Heart left ventricle (tissue), 16 donors: Measurements from ENCODE around the gene RGS6. TPM values are rescaled to one million over a fixed set of nuclear protein-coding genes. Genes with fewer than 3 reads are reported as not detected.
A peak's percentile ranks its signal among the peaks of the same experiment; 100 is the strongest.

ENCODE experiments used
- ATAC-seq, 4 donors: fragments of 200-7000 bp; cut with Tn5 transposase; one replicate each; pipeline ENCODE4 v1.9.1; 2020 to 2022; ENCODE audit warnings: moderate library complexity in 4 of 4, mild to moderate bottlenecking in 3 of 4, moderate number of reproducible peaks in 1 of 4
- DNase-seq, 5 donors: peaks; one replicate each; pipeline ENCODE4 v3.0.0-alpha.2; 2020
- H3K27ac ChIP-seq, 12 donors: fragments of 200-600 bp; sonication (generic) in 4 of 12; one replicate each; pipeline versions ENCODE4 v1.5.0 to v1.8.0; 2016 to 2022; ENCODE audit warnings: mild to moderate bottlenecking in 2 of 12
- H3K27me3 ChIP-seq, 9 donors: fragments of 200-600 bp; sonication (generic) in 2 of 9; one replicate each; pipeline versions ENCODE4 v1.5.1 to v1.8.0; 2016 to 2022; ENCODE audit warnings: mild to moderate bottlenecking in 3 of 9
- H3K36me3 ChIP-seq, 9 donors: fragments of 200-600 bp; sonication (generic) in 2 of 9; one replicate each; pipeline versions ENCODE4 v1.5.0 to v1.8.0; 2018 to 2022; ENCODE audit warnings: mild to moderate bottlenecking in 2 of 9
- H3K4me1 ChIP-seq, 12 donors: fragments of 200-600 bp; sonication (generic) in 4 of 12; one replicate each; pipeline versions ENCODE4 v1.5.0 to v1.8.0; 2016 to 2022; ENCODE audit warnings: mild to moderate bottlenecking in 3 of 12
- H3K4me3 ChIP-seq, 12 donors: fragments of 200-600 bp; sonication (generic) in 4 of 12; one replicate each; pipeline versions ENCODE4 v1.5.0 to v1.8.0; 2017 to 2022; ENCODE audit warnings: mild to moderate bottlenecking in 9 of 12, moderate library complexity in 4 of 12
- H3K9me3 ChIP-seq, 12 donors: fragments of 200-600 bp; sonication (generic) in 4 of 12; one replicate each; pipeline versions ENCODE4 v1.5.0 to v1.8.0; 2016 to 2022; ENCODE audit warnings: mild to moderate bottlenecking in 1 of 12
- POLR2A ChIP-seq, 2 donors: fragments of 450-650 bp; IDR thresholded peaks; one replicate each; pipeline ENCODE4 v1.6.1; 2017; ENCODE audit warnings: antibody characterized with exemption in 2 of 2, mild to moderate bottlenecking in 2 of 2, moderate library complexity in 2 of 2
- WGBS, 4 donors: extraction: QIAGEN DNeasy Blood & Tissue Kit in 2 of 4; methylation state at CpG; one replicate each; pipeline versions ENCODE4 v1.1.5 to v1.1.7; 2013 to 2018; 5-methylcytosine and 5-hydroxymethylcytosine counted together
- intact Hi-C, 10 donors: fragments of 100-400 bp; cut with DNase I; formaldehyde crosslinking; loops; one replicate each; pipeline versions ENCODE4 v1.11.1 to v1.14.2; 2022
- polyA plus RNA-seq, 2 donors: library from polyadenylated mRNA; stranded (reverse); fragments of 200-250 nt; gene quantifications; one replicate each; pipeline ENCODE4 v1.2.3, GENCODE V29; 2013
- total RNA-seq, 9 donors: library from RNA; depleted of rRNA in 2 of 9; stranded (reverse); fragments of >200 nt in 2 of 9; fragmentation: NEBNext Ultra II Directional in 3 of 9; extraction: Animal tissue kit (Norgen Biotek cat#: 25700) in 3 of 9; gene quantifications; one replicate each; pipeline versions ENCODE4 v1.1.0 to v1.2.4, GENCODE V29; 2016 to 2023
- TF ChIP-seq, protein P1 (sequence below), 12 donors: fragments of 200-600 bp; sonication (generic) in 4 of 12; IDR thresholded peaks; one replicate each; pipeline versions ENCODE4 v1.5.0 to v1.8.0; 2018 to 2022; ENCODE audit warnings: antibody characterized with exemption in 12 of 12, mild to moderate bottlenecking in 5 of 12
- donor health status: ischemic (EF 13 %, LVEDD 7.1; RV severe dilation, severe dysfunction).
- donor health status: healthy with polysubstance abuse.
- donor health status: DM: no; HTN: yes; CAD: no.
- donor health status: DM: no; HTN: no; CAD: no.
- donor health status: ischemic (EF 25% LVEDD 6.9; RV normal size, moderate dysfunction).
- donor health status: ischemic (EF 25% LVEDD 5.7; RV mildly dilated, moderate dysfunction).
- donor health status: healthy.
- donor health status: DM: yes; HTN: yes; CAD: no.
- donor health status: ischemic (EF 35%, LVEDD 5.7; RV mildly dilated, moderate dysfunction).
- donor health status: nonischemic (EF 11% LVEDD 7.7; RV severe dilation, severe dysfunction).
- donor health status: DM: yes; HTN: yes; CAD: no.
- donor health status: PGD.
- donor health status: ischemic (EF 29% LVEDD 5.4; RV normal size, mild dysfunction).
- donor health status: nonischemic (EF 23%, LVEDD 6.1; RV moderate dilation, normal function).

Gene RGS6
- total and polyA plus RNA-seq, 11 donors = 1.3 to 25.4 (median 15.1) TPM

DNA sequence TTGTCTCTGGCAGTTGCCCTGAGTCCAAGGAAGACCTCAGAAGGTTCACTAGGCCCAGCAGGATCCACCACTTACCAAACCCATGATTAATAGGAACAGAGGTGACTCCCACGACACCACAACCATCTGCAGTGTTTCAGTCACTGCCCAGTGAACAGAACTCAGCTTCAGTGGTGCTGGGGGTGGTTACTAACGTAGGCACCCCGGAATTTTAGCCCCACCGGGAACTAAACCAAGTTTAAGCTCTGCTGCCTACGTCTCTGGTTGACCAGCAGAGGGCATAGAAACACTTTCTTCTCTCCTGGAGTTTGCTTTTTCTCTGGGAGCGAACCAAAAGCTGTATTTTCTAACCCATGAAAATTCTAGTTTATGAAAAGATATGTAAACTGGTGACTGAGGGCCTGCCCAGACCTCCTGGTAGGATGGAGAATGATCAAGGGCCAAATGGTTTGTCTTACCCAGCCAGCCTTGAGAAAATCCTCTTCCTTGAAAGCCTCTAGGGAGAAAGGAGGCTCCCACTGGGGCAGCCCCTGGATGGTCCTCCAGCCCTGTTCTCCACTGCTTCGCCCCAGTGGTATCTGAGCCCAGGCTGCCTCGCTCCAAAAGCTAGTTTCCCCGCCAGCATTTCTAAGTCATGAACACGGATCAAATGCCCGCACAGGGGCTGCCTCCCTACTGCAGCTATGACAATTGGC is 581.9 kb downstream of the RGS6 start:
- WGBS, 4 donors = 56 to 64% (median 61%) methylated on average over 11 of the region's 11 CpGs
- H3K9me3 ChIP-seq = no peaks in the 10 kb centered on the region
- no peak for ATAC-seq
- H3K4me1 ChIP-seq = peaks cover 0 to 21% (median 0%) of the 10 kb centered on the region in 12 donors
- TF ChIP-seq POLR2A (IDR thresholded peaks at IDR 0.05) = no peak
- TF ChIP-seq, protein P1, sequence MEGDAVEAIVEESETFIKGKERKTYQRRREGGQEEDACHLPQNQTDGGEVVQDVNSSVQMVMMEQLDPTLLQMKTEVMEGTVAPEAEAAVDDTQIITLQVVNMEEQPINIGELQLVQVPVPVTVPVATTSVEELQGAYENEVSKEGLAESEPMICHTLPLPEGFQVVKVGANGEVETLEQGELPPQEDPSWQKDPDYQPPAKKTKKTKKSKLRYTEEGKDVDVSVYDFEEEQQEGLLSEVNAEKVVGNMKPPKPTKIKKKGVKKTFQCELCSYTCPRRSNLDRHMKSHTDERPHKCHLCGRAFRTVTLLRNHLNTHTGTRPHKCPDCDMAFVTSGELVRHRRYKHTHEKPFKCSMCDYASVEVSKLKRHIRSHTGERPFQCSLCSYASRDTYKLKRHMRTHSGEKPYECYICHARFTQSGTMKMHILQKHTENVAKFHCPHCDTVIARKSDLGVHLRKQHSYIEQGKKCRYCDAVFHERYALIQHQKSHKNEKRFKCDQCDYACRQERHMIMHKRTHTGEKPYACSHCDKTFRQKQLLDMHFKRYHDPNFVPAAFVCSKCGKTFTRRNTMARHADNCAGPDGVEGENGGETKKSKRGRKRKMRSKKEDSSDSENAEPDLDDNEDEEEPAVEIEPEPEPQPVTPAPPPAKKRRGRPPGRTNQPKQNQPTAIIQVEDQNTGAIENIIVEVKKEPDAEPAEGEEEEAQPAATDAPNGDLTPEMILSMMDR (IDR thresholded peaks at IDR 0.05) = peak; percentile 33 to 59 (median 47)
- H3K27ac ChIP-seq = no peak overlapping the region
- no peak for DNase-seq
- intact Hi-C loops = loop anchor here in 2 of 10 donors (2.0 kb wide), 2 partner anchors 433 to 435 kb away; no protein-coding TSS in a partner anchor
- no peaks in the 10 kb centered on the region for H3K27me3 ChIP-seq
- H3K4me3 ChIP-seq = no peak overlapping the region
- H3K36me3 ChIP-seq = no peaks in the 10 kb centered on the region

DNA sequence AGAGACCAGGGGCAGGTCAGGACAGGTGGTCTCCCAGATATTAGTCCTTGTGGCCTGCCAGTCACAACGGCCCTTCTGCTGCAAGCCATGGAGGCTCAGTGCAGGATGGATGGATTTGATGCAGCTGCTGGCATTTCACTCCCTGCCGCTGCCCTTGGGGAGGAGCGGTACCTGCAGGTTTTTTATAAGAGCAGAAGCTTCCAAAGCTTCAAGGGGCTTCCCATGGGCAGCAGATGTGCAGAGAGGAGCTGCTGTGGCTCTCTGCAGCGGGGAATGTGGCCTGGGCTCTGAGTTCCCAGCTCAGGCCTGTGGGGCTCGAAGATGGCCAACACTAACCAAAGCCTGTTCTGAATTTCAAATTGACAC is 582.4 kb downstream of the RGS6 start:
- Histone ChIP-seq H3K27ac (no peak overlapping the region), H3K9me3 (no peaks in the 10 kb centered on the region), H3K27me3 (no peaks in the 10 kb centered on the region), H3K4me1 (peaks cover 0 to 26% (median 0%) of the 10 kb centered on the region in 12 donors), H3K4me3 (no peak overlapping the region), H3K36me3 (no peaks in the 10 kb centered on the region)
- no peak for TF ChIP-seq POLR2A (IDR thresholded peaks at IDR 0.05)
- TF ChIP-seq, protein P1 (IDR thresholded peaks at IDR 0.05) = no peak
- 84 to 90% (median 86%) methylated on average over 5 of the region's 5 CpGs for WGBS, 4 donors
- ATAC-seq = no peak
- DNase-seq = no peak
- intact Hi-C loops = loop anchor here in 5 of 10 donors (2.0 to 5.0 kb wide), 4 partner anchors 103 to 434 kb away; no protein-coding TSS in a partner anchor

DNA sequence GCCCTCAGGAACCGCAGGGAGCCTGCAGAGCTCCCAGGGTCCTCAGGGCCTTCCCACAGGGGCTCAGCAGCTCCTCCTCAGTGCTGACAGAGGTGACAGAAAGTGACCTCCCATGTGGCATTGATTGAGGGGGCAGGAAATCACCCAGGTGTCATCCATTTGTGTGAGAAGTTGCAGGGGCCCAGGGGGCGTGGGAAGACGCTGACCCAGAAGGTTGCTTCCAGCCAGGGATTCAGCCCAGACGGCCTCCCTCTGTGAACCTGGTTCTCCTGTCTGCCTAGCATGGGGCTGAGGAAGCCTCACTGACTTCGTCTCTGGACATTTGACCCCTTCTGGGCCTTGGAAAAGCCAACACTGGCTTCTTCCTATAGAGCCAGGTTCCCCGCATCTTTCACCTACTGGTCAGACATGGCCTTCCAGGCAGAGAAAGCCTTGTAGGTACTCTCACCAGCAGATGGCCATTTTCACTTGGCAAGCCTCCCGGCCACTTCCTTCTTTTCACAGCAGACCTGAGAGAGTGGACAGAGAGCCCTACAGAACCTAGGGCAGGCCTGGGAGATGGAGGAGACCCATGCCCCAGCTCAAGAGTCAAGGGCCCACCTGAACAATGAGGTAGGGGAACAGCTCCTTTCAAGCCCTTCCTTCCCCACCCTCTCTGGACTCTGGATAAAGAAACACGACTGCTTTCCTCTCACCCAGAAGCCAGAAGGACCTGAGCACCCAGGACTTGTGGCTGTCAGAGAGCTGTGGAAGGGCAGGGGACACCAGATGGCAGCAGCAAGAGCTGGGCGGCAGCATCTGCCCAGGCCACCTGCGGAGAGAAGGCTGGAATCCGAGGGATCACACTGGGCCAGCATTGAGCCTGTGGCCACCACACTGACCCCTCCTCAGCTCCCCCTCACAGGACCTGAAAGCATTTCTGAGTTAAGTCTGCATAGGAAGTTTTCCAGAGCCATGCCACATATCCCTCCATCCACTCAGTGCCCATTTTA is 583.8 kb downstream of the RGS6 start:
- 71 to 77% (median 76%) methylated on average over 11 of the region's 11 CpGs for WGBS, 4 donors
- TF ChIP-seq POLR2A (IDR thresholded peaks at IDR 0.05) = no peak
- TF ChIP-seq, protein P1 (IDR thresholded peaks at IDR 0.05) = peak in 2 of 12 donors; percentile 4 to 7
- Histone ChIP-seq H3K36me3 (no peaks in the 10 kb centered on the region), H3K4me1 (peaks cover 0 to 26% (median 0%) of the 10 kb centered on the region in 12 donors), H3K27me3 (no peaks in the 10 kb centered on the region), H3K9me3 (peaks cover 0 to 11% (median 0%) of the 10 kb centered on the region in 12 donors), H3K4me3 (no peak overlapping the region), H3K27ac (no peak overlapping the region)
- ATAC-seq = peak in 2 of 4 donors; percentile 5 to 21
- peak in 1 of 5 donors; percentile 52 for DNase-seq
- intact Hi-C loops = loop anchor here (1.0 to 5.0 kb wide), 6 partner anchors 101 to 433 kb away; no protein-coding TSS in a partner anchor
